Posterior cingulate gyrus (tissue), 11 donors: ENCODE results near the gene SLC22A7.

ENCODE experiments used
- DNase-seq, 10 donors: peaks; one replicate each; pipeline versions ENCODE4 v3.0.0 to v3.0.0-alpha.2; 2020 to 2021; ENCODE audit warnings: mixed read lengths in 3 of 10
- intact Hi-C: fragments of 100-400 bp; cut with DNase I; formaldehyde crosslinking; loops from one replicate; pipeline ENCODE4 v1.15.1; 2023

The SLC22A7 gene

DNA sequence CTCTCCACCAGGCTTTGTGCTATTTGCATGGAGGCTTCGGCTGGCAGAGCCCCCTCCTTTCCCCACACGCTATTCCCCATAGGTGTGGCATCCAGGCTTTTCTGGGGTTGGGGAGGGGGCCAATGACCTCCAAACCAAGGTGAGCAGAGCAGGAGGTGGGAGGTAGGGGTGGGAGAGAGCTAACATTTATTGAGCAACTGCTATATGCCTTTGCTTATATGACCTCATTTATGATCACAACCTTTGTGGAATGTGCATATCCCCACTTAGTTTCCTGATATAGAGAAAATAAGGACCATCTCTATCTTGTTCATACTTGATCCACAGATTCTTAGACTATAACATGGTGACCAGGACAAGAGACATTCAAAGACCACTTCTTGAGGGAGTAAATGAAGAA, 17.8 kb upstream of the SLC22A7 start:
- peak in 2 of 10 donors; percentile 15 to 47 for DNase-seq
- intact Hi-C loops, result no loop called here

DNA sequence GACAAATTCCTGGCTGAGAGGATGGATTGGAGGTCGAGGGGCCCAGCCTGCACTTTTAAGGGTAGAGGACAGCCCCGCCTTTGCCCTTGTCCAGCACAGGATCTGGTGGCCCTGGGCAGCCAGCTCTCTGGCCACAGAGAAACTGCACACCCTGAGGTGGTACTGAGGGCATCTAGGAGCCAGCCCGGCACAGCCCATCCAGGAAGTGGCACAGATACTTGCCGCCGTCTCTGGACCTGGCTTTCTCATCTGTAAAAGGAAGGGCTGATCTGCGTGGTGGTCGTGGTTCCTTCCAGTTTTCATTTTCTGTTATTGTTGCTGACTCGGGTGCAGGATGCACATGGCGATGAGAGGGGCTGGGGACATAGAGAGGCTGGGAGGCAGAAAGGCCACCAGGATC, 16.0 kb upstream of the SLC22A7 start:
- peak in 3 of 10 donors; percentile 32 to 59 (median 53) for DNase-seq

DNA sequence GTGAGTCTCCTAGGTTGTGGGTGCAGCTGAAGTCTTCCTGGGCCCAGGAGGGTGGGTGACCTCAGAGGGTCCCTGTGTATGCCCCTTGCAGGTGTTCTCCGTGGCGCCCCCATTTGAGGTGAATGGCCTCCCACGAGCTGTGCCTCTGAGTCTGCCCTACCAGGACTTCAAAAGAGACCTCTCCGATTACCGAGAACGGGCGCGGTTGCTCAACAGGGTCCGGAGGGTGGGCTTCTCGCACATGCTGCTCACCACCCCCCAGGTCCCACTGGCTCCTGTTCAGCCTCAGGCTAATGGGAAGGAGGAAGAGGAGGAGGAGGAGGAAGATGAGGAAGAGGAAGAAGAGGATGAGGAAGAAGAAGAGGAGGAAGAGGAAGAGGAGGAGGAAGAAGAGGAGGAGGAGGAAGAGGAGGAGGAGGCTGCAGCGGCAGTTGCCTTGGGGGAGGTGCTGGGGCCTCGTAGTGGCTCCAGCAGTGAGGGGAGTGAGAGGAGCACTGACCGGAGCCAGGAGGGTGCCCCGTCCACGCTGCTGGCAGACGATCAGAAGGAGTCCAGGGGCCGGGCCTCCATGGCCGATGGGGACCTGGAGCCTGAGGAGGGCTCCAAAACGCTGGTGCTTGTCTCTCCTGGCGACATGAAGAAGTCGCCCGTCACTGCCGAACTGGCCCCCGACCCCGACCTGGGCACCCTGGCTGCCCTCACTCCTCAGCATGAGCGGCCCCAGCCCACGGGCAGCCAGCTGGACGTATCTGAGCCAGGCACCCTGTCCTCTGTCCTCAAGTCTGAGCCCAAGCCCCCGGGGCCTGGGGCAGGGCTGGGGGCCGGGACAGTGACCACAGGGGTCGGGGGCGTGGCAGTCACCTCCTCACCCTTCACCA, 15.2 kb upstream of the SLC22A7 start:
- peak in 3 of 10 donors; percentile 49 to 72 (median 61) for DNase-seq
- intact Hi-C loops, result no loop called here

More for the DNA sequence above, 16.0 kb upstream of the SLC22A7 start:
- intact Hi-C loops, result no loop called here

DNA sequence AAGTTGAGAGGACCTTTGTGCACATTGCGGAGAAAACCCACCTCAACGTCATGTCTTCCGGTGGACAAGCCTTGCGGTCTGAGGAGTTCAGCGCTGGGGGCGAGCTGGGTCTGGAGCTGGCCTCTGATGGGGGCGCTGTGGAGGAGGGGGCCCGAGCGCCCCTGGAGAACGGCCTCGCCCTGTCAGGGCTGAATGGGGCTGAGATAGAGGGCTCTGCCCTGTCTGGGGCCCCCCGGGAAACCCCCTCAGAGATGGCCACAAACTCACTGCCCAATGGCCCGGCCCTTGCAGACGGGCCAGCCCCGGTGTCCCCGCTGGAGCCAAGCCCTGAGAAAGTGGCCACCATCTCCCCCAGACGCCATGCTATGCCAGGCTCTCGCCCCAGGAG, 14.6 kb upstream of the SLC22A7 start:
- peak in 3 of 10 donors; percentile 35 to 57 (median 48) for DNase-seq
- intact Hi-C loops, result no loop called here

DNA sequence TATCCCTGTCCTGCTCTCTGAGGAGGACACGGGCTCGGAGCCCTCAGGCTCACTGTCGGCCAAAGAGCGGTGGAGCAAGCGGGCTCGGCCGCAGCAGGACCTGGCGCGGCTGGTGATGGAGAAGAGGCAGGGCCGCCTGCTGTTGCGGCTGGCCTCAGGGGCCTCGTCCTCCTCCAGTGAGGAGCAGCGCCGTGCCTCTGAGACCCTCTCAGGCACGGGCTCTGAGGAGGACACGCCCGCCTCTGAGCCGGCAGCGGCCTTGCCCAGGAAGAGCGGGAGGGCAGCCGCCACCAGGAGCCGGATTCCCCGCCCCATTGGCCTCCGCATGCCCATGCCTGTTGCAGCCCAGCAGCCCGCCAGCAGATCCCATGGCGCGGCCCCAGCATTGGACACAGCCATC, 14.2 kb upstream of the SLC22A7 start:
- peak in 3 of 10 donors; percentile 54 to 78 (median 65) for DNase-seq
- intact Hi-C loops, result no loop called here

DNA sequence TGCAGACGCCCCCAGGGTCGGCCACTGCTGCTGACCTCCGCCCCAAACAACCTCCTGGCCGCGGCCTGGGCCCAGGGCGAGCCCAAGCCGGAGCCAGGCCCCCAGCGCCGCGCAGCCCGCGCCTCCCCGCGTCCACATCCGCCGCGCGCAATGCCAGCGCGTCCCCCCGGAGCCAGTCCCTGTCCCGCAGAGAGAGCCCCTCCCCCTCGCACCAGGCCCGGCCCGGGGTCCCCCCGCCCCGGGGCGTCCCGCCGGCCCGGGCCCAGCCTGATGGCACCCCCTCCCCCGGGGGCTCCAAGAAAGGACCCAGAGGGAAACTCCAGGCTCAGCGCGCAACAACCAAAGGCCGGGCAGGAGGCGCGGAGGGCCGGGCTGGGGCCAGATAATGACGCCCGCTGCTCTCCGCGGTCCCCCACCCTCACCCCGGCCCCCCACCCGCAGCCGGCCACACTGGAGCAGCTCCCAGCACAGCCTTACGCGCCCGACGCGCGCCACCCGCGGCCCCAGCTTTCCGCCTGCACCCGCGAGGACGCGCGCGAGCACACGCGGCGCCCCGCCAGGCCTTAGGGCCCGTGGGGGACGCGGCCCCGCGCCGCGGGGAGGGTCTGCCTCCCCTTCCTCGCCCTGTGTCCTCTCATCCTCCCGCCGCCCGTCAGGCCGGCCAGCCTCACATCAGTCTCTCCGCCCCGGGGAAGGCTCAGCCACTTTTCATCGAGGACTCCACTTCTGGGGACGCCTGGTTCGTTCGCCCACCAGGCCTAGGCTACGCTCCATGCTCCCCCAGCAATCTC, 12.9 kb upstream of the SLC22A7 start:
- peak in 3 of 10 donors; percentile 44 to 77 (median 55) for DNase-seq
- intact Hi-C loops, result no loop called here

DNA sequence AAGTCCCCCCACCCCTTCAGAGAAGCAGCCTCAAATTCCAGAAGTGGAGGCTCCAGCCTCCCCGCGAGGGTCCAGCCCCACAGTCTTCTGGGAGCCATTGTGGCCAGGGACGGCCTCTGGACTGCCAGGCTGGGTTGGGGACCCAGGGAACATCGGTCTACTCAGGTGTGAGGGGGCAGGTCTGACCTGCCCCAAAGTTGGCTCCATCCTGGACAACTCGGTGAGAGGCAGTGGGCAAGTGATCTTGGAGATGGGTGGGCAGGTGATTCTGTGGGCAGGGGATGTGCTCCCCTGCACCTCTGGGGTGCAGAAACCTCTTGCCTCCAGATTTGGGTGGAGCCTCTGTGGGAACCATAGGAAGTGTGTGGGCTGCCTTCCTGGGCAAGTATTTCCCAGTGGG, 12.2 kb upstream of the SLC22A7 start:
- peak in 1 of 10 donors; percentile 55 for DNase-seq
- intact Hi-C loops, result no loop called here

DNA sequence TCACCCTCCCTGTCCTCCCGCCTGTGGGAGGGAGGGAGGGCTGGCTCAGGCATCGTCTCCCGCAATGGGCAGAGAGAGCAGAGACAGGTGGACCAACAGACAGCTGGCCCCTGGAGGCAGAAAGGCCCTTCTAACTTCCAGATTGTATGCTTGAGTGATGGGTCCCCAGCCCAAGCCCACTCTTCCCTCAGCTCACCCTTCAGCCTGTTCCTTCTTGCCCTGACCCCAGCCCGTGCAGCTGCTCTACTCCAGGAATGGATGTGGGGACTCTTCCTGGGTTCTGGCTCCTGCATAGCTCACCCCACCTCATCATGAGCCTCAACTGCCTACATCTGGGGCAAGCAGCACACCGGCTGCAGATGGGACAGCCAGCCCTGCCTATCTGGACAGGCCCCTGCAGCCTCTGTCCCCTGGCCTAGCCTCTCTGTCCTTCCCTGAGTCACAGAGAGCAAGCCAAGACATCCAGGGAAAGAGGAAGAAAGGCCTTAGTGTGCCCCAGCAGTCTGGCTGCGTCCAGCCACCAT, 11.5 kb upstream of the SLC22A7 start:
- intact Hi-C loops, result no loop called here
- peak in 2 of 10 donors; percentile 36 to 69 for DNase-seq

DNA sequence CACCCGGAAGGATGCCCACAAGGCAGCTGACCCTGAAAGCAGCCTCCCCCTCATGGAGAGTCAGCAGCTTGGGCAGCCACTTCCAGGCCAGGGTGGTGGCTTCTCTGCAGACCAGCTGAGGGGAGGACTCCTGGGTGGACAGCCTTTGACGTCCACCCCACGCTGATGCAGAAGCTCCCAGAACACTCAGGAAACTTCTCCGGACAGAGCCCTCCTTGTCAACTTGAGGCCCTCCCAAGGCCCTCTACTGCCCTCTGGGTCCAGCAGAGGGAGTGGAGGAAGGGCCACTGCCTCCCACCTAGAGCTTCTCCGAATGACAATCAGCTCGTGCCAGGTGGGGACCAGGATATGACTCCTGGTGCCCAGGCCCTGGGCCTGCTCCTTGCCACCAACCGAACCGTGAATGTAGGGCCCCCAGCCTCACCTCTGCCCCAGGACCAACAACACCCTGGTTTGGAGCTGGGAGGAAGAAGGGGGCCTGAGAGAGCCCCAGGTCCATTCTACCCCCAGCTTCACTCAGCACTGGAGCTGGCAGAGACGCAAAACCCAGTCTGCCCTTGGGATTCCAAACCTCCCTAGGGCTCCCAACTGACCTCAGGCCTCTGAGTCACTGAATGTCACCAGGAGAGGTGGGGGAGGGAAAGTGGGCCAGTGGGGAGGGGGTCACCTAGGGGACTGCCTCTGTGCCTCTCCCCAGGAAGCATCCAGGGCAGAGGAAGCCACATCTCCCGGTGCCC, 10.9 kb upstream of the SLC22A7 start:
- intact Hi-C loops, result no loop called here
- peak in 4 of 10 donors; percentile 29 to 82 (median 48) for DNase-seq

DNA sequence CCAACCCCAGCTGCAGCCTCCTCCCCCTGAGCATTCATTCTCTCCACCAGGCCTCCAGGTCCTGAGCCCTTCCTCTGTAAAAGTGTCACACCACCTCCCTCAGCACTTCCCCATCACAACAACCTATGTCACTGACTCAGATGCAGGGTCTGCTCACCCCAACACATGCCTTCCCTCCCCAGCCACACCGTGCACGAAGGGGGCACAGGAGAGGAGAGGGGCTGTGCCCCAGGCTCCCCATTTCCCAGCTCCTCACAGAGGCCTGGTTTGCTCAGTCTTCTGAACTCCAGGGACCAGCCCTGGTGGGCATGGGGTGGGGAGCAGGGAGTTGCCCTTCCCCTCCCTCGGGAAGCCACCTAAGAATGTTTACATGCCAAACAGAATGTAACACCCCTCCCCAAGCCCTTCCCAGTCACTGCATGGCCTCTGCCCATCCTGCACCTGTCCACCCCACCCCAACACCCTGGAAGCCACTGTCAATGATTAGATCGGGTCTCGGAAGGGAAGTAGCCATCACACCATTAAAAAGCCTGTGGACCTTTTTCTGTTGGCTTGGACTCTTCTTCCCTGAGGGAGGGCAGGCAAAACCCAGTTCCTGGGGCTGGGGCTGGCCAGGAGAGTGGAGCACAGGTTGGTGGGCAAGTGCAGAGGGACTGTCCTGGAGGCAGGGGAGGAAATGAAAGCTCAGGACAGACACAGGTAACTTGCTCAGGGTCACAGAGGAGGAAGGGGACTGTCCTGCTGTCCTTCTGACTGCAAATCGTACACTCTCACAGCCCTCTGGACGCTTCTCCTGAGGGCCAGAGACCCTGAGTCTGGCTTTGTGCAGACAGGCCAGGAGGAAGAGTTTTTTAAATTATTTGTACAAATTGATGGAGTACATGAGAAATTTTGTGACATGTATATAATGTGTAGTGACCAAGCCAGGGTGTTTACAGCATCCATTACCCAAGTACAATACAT, 10.1 kb upstream of the SLC22A7 start:
- DNase-seq, result peak in 2 of 10 donors; percentile 59 to 68
- intact Hi-C loops, result no loop called here

DNA sequence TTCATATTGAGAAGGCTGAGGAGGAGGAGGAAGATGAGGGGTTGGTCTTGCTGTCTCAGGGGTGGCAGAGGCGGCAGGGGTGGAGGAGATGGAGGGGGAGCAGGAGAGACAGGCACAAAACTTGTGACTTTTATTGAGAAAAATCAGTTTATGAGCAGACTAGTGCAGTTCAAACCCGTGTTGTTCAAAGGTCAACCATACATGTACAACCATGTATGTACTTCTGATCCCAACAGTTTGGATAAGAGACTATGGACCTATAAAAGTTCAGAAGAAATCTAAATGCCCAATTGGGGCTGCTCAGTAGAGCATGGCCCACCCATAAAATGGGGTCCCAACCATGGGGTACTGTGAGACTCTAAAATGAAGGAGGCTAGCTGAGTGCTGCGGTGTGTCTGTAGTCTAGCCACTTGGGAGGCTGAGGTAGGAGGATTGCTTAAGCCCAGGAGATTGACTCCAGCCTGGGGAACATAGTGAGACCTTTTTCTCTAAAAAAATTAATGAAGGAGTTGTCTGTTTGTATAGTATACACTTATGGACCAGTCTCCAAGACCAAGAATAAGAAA, 7.6 kb upstream of the SLC22A7 start:
- intact Hi-C loops, result no loop called here

DNA sequence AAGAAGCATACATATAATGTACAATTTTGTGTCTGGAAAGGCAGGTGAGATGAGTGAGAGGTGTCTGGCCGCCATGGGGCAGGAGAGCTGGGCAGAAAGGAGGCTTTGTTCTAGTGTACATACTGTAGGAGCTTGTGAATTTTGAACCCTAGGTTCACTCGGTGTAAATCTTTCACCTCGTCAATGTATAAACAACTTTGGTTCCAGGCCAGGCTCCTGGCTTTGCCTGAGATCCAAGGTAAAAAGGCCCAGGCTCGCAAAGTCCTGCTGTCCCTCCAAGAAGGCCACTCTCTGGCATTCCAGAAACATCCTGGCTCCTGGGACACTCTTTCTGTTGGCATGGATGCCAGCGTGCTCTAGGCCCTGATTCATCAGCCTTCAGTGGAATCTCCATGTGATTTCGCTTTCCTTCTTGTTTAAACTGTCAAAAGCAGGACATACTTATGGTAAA, 7.1 kb upstream of the SLC22A7 start:
- DNase-seq, result peak in 1 of 10 donors; percentile 14
- intact Hi-C loops, result no loop called here

More for the DNA sequence above, 7.6 kb upstream of the SLC22A7 start:
- peak in 1 of 10 donors; percentile 20 for DNase-seq

DNA sequence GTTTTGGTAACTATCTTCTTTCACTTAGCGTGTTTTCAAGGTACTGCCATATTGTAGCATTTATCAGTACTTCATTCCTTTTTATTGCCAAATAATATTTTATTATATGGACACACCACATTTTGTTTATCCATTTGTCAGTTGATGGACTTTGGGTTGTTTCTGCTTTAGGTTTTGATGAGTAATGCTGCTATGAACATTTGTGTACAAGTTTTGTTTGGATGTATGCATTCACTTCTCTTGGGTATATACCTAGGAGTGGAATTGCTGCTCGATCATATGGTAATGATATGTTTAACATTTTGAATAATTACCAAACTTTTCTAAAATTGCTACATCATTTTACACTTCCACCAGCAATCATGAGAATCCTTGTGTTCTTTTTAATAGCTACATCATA, 6.4 kb upstream of the SLC22A7 start:
- no peak for DNase-seq
- intact Hi-C loops, result no loop called here

DNA sequence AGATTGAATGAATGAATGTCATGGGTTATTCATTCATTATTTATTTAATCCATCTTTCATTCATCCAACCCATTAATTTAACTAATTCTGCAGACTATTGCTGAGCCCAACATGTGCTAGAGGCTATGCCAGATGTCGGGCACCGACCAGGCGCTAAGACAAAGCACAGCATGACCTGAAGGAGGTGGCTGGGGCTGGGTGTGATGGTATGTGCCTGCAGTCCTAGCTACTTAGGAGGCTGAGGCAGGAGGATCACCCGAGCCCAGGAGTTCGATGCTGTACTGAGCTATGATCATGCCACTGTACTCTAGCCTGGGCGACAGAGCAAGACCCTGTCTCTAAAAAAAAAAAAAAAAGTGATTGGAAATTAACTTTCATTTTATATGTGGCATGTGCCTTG, 5.7 kb upstream of the SLC22A7 start:
- DNase-seq, result peak in 1 of 10 donors; percentile 26
- intact Hi-C loops, result no loop called here

DNA sequence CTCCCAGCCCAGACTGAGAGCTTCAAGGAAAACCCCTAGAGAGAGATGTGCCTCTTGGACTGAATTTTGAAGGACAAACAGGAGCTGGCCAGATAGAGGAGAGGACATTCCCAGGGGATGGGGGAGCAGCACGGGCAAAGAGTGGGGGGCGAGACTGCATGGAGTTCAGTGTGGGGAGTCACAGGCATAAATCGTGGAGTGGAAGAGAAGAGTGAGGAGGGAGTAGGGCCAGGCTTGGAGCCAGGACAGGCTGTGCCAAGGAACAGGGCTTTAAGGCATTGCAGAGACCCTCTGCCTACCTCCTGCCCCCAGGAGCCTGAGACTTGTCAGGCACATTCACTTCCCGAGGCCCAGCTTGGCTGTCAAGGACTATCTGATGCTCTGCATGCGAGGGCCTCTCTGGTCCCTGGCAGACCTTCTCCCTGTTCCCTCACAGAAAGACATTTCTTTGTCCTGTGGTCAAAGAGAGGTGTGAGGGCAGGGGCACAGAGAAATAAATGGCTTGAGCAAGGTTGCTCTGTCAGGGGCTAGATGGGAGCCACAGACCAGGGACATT, 5.2 kb upstream of the SLC22A7 start:
- intact Hi-C loops, result no loop called here
- DNase-seq, result peak in 1 of 10 donors; percentile 32

DNA sequence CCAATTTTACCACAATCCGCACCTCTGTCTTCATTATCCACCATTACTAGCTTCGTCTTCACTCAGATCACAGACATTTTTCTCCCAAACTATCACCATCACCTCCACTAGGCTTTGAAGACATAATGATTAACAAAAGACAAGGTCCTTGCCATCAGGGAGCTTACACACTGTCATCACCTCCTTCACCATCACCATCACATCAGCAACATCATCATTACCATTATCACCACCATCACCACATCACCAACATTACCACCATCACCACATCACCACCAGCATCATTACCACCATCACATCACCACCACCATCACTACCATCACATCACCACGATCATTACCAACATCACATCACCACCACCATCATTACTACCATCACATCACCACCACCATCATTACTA, 4.4 kb upstream of the SLC22A7 start:
- DNase-seq, result no peak
- intact Hi-C loops, result no loop called here

DNA sequence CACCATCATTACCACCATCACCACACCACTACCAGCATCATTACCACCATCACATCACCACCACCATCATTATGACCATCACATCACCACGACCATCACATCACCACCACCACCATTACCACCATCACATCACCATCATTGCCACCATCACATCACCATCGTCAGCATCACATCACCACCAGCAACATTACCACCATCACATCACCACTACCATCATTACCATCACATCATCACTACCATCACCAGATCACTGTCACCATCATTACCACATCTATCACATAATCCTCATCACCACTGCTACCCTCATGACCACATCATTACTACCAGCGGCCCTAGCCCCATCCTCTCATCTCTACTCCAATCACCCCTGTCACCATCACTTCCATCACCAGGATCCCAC, 3.5 kb upstream of the SLC22A7 start:
- intact Hi-C loops, result no loop called here
- no peak for DNase-seq

DNA sequence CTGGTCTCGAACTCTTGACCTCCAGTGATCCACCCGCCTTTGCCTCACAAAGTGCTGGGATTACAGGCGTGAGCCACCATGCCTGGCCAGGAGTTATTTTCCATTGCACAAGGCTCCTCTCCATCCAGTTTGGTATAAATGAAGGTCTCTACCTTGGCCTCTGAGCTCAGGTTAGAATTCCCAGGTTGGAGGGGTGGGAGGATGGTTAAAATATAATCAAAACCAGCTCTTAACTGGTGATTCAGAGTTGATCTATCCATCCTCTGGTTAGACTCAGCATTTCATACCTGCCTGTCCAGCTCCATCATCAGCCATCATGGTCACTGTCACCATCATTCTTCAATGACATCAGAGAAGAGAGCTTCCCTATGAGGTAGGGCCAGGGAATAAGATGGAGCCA, 2.6 kb upstream of the SLC22A7 start:
- peak in 1 of 10 donors; percentile 3 for DNase-seq
- intact Hi-C loops, result no loop called here
